CD4-positive, alpha-beta T cell (primary cell): ENCODE data around the gene PLXNA2. TPM values are rescaled to one million over a fixed set of nuclear protein-coding genes. Genes with fewer than 3 reads are reported as not detected.

Source experiments
- ATAC-seq: fragments of 200-7000 bp; cut with Tn5 transposase; one replicate; pipeline ENCODE4 v1.10.0; 2022; ENCODE audit warnings: mild to moderate bottlenecking; ENCODE audit not compliant: poor library complexity
- CTCF ChIA-PET: fragments of 350-600 bp; sonication (Branson Sonifier 250); formaldehyde crosslinking; loops from one replicate; lab custom pipeline; 2021; ENCODE audit warnings: antibody characterized with exemption, inconsistent platforms; lab: Charles Lee
- POLR2A ChIA-PET: fragments of 350-600 bp; sonication (Branson Sonifier 250); formaldehyde crosslinking; loops from one replicate; lab custom pipeline; 2021; ENCODE audit warnings: antibody characterized with exemption, inconsistent platforms; lab: Charles Lee
- DNase-seq, 14 experiments: peaks; one replicate each; pipeline ENCODE4 v3.0.0-alpha.2; 2013 to 2020; ENCODE audit warnings: mixed read lengths in 2 of 14
- H3K27ac ChIP-seq, 2 donors: one replicate each; pipeline versions ENCODE4 v1.5.1 to v1.7.0; 2013; ENCODE audit warnings: low read length in 2 of 2, low read depth in 1 of 2, mild to moderate bottlenecking in 1 of 2
- H3K27me3 ChIP-seq, 2 experiments: 1 replicate in 1 of 2; 2 replicates in 1 of 2; pipeline versions ENCODE4 v1.6.1 to v1.7.0; 2013; ENCODE audit warnings: low read length in 2 of 2, control low read depth in 1 of 2, mild to moderate bottlenecking in 1 of 2, moderate library complexity in 1 of 2; ENCODE audit not compliant: insufficient read depth in 2 of 2, control insufficient read depth in 1 of 2
- H3K36me3 ChIP-seq: one replicate; pipeline ENCODE4 v1.6.1; 2013; ENCODE audit warnings: low read length, control low read depth; ENCODE audit not compliant: insufficient read depth
- H3K4me1 ChIP-seq: one replicate; pipeline ENCODE4 v1.6.1; 2013; ENCODE audit warnings: low read length, control low read depth; ENCODE audit not compliant: insufficient read depth
- H3K4me3 ChIP-seq: one replicate; pipeline ENCODE4 v1.5.1; 2013; ENCODE audit warnings: mild to moderate bottlenecking, low read length, moderate library complexity
- H3K9me3 ChIP-seq, 2 experiments: 1 replicate in 1 of 2; 2 replicates in 1 of 2; pipeline versions ENCODE4 v1.6.1 to v1.7.0; 2013; ENCODE audit warnings: low read length in 2 of 2, mild to moderate bottlenecking in 2 of 2, control low read depth in 1 of 2, moderate library complexity in 1 of 2; ENCODE audit not compliant: control insufficient read depth in 1 of 2, insufficient read depth in 1 of 2
- H3K27ac Mint-ChIP-seq: one replicate; pipeline ENCODE4 v1.8.0; 2020; ENCODE audit warnings: mixed read lengths
- H3K27me3 Mint-ChIP-seq: one replicate; pipeline ENCODE4 v1.8.0; 2021; ENCODE audit warnings: mixed read lengths
- H3K36me3 Mint-ChIP-seq: one replicate; pipeline ENCODE4 v1.8.0; 2021; ENCODE audit warnings: low read depth, mixed read lengths
- H3K4me1 Mint-ChIP-seq: one replicate; pipeline ENCODE4 v1.8.0; 2021; ENCODE audit warnings: low read depth, mixed read lengths
- H3K4me3 Mint-ChIP-seq: one replicate; pipeline ENCODE4 v1.8.0; 2020; ENCODE audit warnings: mild to moderate bottlenecking, mixed read lengths
- H3K9me3 Mint-ChIP-seq: one replicate; pipeline ENCODE4 v1.8.0; 2020; ENCODE audit warnings: mixed read lengths
- intact Hi-C, 2 experiments: fragments of 100-400 bp; cut with DNase I in 1 of 2; cut with micrococcal nuclease in 1 of 2; formaldehyde crosslinking; loops; one replicate each; pipeline versions ENCODE4 v1.15.1 to v1.9.0; 2023 to 2025; cut with DNase I, micrococcal nuclease
- total RNA-seq, 174 experiments: library from RNA in 2 of 174; stranded (reverse) in 2 of 174; gene quantifications; one replicate each; pipeline ENCODE4 v1.2.3 and lab custom pipeline; 2021 to 2026
- TF ChIP-seq, protein P1 (sequence below): fragments of 200-600 bp; IDR thresholded peaks from one replicate; pipeline ENCODE4 v1.8.0; 2022; ENCODE audit warnings: antibody characterized with exemption, mild to moderate bottlenecking

Gene PLXNA2
- total RNA-seq, 2 experiments from 2014 or later = 0.75 to 0.77 TPM

DNA sequence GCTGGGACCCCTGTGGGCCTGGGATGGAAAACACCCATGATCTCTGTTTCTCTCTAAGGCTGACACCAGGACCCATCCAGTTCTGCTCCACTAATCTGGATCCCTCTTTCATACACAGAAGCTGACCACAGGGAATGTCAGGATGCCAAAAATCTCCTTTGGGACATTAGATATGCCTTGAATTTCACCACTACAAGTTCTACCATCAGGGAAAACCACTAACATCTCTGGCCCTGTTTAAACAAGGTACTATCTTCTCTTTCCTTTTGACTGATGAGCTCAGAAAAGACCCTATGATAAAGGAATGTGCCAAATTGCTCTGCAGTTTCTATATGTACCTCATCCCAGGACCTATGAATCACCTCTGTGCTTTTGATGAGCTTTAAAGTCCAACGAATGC, 10.2 kb upstream of the PLXNA2 start:
- no peaks in the 10 kb centered on the region for H3K36me3 Mint-ChIP-seq
- Histone ChIP-seq H3K4me1 (no peaks in the 10 kb centered on the region), H3K4me3 (no peak overlapping the region), H3K9me3 (no peaks in the 10 kb centered on the region), H3K27me3 (peaks cover 14 to 33% of the 10 kb centered on the region in 2 experiments), H3K27ac (no peak overlapping the region), H3K36me3 (no peaks in the 10 kb centered on the region)
- intact Hi-C loops = no loop called here
- TF ChIP-seq, protein P1, sequence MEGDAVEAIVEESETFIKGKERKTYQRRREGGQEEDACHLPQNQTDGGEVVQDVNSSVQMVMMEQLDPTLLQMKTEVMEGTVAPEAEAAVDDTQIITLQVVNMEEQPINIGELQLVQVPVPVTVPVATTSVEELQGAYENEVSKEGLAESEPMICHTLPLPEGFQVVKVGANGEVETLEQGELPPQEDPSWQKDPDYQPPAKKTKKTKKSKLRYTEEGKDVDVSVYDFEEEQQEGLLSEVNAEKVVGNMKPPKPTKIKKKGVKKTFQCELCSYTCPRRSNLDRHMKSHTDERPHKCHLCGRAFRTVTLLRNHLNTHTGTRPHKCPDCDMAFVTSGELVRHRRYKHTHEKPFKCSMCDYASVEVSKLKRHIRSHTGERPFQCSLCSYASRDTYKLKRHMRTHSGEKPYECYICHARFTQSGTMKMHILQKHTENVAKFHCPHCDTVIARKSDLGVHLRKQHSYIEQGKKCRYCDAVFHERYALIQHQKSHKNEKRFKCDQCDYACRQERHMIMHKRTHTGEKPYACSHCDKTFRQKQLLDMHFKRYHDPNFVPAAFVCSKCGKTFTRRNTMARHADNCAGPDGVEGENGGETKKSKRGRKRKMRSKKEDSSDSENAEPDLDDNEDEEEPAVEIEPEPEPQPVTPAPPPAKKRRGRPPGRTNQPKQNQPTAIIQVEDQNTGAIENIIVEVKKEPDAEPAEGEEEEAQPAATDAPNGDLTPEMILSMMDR = no peak
- ChIA-PET POLR2A (no interaction called here), CTCF (interaction anchor here (0.6 kb wide), 1 partner anchor 734 kb away, joined by 3 read pairs; no protein-coding TSS in a partner anchor)
- H3K4me1 Mint-ChIP-seq = no peaks in the 10 kb centered on the region
- DNase-seq (no peak), ATAC-seq (no peak)
- H3K9me3 Mint-ChIP-seq = no peaks in the 10 kb centered on the region
- H3K27ac Mint-ChIP-seq = no peak overlapping the region
- peaks cover 68% of the 10 kb centered on the region for H3K27me3 Mint-ChIP-seq
- no peak overlapping the region for H3K4me3 Mint-ChIP-seq

DNA sequence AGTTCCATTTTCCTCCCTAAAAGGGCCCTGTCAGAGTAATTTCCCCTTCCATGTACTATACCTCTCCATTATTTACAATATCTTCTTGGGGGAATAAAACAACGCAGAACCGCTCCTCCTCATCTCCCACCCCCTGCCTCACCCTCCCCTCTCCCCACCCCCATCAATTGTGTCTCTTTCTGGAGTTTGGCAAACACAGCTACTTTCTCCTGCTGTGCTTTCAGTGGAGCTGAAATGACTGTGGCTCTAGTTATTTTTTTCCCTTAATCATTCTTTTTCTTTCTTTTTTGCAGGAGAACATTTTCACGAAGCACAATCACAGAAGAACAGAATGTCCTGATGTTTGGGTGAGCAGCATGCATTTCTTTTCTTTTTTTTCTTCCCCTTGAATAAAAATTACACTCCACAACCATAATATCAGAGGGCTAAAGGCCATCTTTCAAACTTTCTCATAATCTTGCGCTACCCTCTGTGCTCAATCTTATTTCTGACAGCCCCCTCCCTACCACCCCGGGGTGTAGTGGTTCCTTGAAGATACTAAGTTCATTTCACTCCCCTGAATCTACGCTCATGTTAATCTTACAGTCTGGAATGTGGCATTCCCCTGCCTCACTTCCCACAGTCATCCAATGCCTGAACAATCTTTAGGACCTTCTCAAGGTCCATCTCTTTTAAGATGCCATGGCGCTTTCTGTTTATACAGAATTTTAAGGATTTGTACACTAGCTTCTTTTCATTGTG, 8.8 kb upstream of the PLXNA2 start:
- Mint-ChIP-seq H3K4me1 (no peaks in the 10 kb centered on the region), H3K27ac (no peak overlapping the region), H3K4me3 (no peak overlapping the region), H3K27me3 (peaks cover 60% of the 10 kb centered on the region), H3K9me3 (no peaks in the 10 kb centered on the region), H3K36me3 (no peaks in the 10 kb centered on the region)
- no peak for ATAC-seq
- H3K9me3 ChIP-seq = no peaks in the 10 kb centered on the region
- H3K27me3 ChIP-seq = peaks cover 8 to 27% of the 10 kb centered on the region in 2 experiments
- no peaks in the 10 kb centered on the region for H3K36me3 ChIP-seq
- POLR2A ChIA-PET = no interaction called here
- no peak for DNase-seq
- no peak overlapping the region for H3K27ac ChIP-seq
- intact Hi-C loops = no loop called here
- CTCF ChIA-PET = no interaction called here
- H3K4me3 ChIP-seq = no peak overlapping the region
- TF ChIP-seq, protein P1 = no peak
- no peaks in the 10 kb centered on the region for H3K4me1 ChIP-seq

DNA sequence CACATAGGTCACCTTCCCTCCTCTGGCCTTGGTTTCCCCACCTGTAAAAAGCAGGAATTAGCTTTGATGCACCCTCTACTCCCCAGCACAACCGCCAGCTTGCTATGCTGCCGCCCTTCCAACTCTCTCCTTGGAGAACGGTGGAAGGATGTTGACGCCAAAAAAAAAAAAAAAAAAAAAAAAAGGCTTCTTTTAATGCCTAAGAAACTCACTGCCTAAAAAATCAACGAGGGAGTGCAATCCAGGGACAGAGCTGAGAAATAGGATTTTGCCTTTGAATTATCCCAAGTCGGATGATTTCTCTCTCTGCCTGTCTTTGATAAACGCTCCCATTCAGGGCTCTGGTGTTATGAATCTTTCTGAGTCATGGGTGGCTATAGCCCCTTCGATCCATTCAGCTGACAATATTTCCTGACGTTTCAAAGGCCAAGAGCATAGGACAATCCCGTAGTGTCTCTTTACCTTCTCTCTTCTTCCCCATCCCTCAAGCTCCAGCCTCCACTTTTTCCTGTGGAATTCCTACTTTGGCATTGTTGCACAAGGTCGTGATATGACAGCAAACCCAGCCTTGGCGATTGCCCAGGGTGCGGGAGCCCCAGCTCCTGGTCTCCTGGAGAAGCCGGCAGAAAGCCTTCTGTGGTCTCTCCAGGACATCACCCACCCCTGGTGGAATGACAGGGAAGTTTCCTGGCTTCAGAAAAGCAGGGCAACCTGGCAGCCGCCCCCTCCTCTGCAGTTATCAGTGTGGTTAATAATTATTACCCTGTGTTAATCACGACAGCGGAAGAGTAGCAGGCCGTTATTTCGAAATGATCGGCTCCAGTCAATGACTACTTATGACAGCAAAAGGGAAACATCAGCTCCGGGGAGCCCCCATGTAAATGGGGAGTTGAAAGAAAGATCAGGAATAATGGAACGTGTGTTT, 8.0 kb upstream of the PLXNA2 start:
- Mint-ChIP-seq H3K27me3 (peaks cover 51% of the 10 kb centered on the region), H3K27ac (no peak overlapping the region), H3K4me3 (no peak overlapping the region), H3K9me3 (no peaks in the 10 kb centered on the region), H3K36me3 (no peaks in the 10 kb centered on the region), H3K4me1 (no peaks in the 10 kb centered on the region)
- DNase-seq (no peak), ATAC-seq (no peak)
- no peak overlapping the region for H3K4me3 ChIP-seq
- H3K36me3 ChIP-seq = no peaks in the 10 kb centered on the region
- H3K9me3 ChIP-seq = no peaks in the 10 kb centered on the region
- ChIA-PET POLR2A (no interaction called here), CTCF (no interaction called here)
- no peak overlapping the region for H3K27ac ChIP-seq
- intact Hi-C loops = no loop called here
- TF ChIP-seq, protein P1 = no peak
- H3K27me3 ChIP-seq = peaks cover 5 to 19% of the 10 kb centered on the region in 2 experiments
- H3K4me1 ChIP-seq = no peaks in the 10 kb centered on the region
